ENCODE data around the gene ALG14.

Gene ALG14

GRCh38 chr1:95018602-95019369, 54.0 kb downstream of the ALG14 start:
- DNase-seq (ENCODE audit: low read depth, low spot score): peak; percentile 58
- TF ChIP-seq, protein P1, sequence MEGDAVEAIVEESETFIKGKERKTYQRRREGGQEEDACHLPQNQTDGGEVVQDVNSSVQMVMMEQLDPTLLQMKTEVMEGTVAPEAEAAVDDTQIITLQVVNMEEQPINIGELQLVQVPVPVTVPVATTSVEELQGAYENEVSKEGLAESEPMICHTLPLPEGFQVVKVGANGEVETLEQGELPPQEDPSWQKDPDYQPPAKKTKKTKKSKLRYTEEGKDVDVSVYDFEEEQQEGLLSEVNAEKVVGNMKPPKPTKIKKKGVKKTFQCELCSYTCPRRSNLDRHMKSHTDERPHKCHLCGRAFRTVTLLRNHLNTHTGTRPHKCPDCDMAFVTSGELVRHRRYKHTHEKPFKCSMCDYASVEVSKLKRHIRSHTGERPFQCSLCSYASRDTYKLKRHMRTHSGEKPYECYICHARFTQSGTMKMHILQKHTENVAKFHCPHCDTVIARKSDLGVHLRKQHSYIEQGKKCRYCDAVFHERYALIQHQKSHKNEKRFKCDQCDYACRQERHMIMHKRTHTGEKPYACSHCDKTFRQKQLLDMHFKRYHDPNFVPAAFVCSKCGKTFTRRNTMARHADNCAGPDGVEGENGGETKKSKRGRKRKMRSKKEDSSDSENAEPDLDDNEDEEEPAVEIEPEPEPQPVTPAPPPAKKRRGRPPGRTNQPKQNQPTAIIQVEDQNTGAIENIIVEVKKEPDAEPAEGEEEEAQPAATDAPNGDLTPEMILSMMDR (IDR thresholded peaks at IDR 0.05; ENCODE audit: low read depth, low read length): no peak
- in situ Hi-C loops (cut with HindIII; ENCODE audit: low sequenced_read_pairs): no loop called here
- H3K4me3 ChIP-seq (ENCODE audit: low read depth, low read length): no peak overlapping the region

DNA sequence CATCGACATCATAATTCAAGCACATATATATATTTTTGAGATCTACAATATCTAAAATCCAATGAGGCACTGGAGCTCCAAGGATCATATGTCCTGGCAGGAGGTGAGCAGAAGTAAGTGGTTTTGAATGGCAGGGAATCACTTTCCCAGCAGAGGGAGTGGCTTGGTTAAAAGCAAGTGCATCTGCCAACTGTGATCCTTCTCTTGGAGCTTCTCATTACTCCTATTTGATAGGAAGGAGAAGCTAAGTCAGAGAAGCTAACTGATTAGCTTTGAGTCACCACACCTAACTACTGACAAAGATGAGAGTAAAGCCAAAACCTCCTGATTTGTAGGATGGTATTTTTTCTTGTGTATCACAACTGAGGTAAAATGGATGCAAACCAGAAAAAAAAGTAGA, 55.0 kb downstream of the ALG14 start:
- DNase-seq (ENCODE audit: low read depth, low spot score): no peak
- TF ChIP-seq, protein P1 (IDR thresholded peaks at IDR 0.05; ENCODE audit: low read depth, low read length): no peak
- H3K4me3 ChIP-seq (ENCODE audit: low read depth, low read length): no peak overlapping the region
- in situ Hi-C loops (cut with HindIII; ENCODE audit: low sequenced_read_pairs): no loop called here

- TF ChIP-seq, protein P1 (IDR thresholded peaks at IDR 0.05; ENCODE audit: low read depth, low read length): no peak
- in situ Hi-C loops (cut with HindIII; ENCODE audit: low sequenced_read_pairs): no loop called here
- no peak for DNase-seq (ENCODE audit: low read depth, low spot score)
- no peak overlapping the region for H3K4me3 ChIP-seq (ENCODE audit: low read depth, low read length)
Observed at GRCh38 chr1:95015076-95015475, 57.7 kb downstream of the ALG14 start.

- H3K4me3 ChIP-seq (ENCODE audit: low read depth, low read length): no peak overlapping the region
- in situ Hi-C loops (cut with HindIII; ENCODE audit: low sequenced_read_pairs): no loop called here
- no peak for DNase-seq (ENCODE audit: low read depth, low spot score)
- TF ChIP-seq, protein P1 (IDR thresholded peaks at IDR 0.05; ENCODE audit: low read depth, low read length): no peak
Observed at GRCh38 chr1:95013950-95014574, 58.7 kb downstream of the ALG14 start.

DNA sequence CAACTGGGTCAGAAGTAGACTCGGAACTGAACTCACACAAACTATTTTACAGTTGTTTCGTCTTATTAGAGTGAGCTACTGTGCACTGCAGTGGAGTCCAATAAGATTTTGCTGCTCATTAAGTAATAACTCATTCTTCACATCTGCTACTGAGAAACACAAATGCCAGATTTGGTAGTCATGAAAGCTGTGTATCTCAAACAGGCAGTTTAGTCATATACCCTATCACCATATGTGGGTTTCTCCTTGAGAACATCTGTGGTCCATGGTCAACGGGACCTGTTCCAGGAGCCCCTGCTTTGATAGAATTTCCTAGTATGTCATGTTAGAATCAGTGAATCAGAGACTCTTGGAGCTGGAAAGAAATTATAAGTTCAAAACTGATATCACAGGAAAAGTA, 60.4 kb downstream of the ALG14 start:
- no peak overlapping the region for H3K4me3 ChIP-seq (ENCODE audit: low read depth, low read length)
- peak; percentile 89 for DNase-seq (ENCODE audit: low read depth, low spot score)
- in situ Hi-C loops (cut with HindIII; ENCODE audit: low sequenced_read_pairs): no loop called here
- TF ChIP-seq, protein P1 (IDR thresholded peaks at IDR 0.05; ENCODE audit: low read depth, low read length): no peak

DNA sequence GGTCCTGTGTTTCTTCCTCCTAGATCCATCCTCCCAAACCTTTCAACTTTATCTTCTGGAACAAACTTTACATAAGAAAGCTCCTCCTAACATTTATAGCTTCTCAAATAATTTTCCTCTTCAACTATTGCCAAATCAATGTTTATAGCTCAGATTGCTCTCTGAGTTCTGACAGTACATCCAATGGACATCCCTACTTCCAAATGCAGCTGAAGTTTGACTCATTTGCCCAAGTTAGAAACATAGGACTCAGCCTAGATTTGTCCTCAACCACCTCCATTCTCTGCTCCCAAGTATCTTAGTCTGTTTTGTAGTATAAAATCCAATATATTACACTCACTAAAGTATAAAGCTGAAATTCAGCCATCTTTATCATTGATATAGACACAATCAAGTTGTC, 62.6 kb downstream of the ALG14 start:
- no peak overlapping the region for H3K4me3 ChIP-seq (ENCODE audit: low read depth, low read length)
- in situ Hi-C loops (cut with HindIII; ENCODE audit: low sequenced_read_pairs): no loop called here
- DNase-seq (ENCODE audit: low read depth, low spot score): no peak
- TF ChIP-seq, protein P1 (IDR thresholded peaks at IDR 0.05; ENCODE audit: low read depth, low read length): no peak

All from astrocyte of the spinal cord (primary cell).